HG02571 (cell line): ENCODE measurements around the gene PRAC2.

Experiments
- ATAC-seq: cut with Tn5 transposase; IDR thresholded peaks from one replicate; pipeline ENCODE4 v1.9.1; 2021; ENCODE audit warnings: mild to moderate bottlenecking, moderate library complexity; ENCODE audit not compliant: unreplicated experiment

PRAC2 gene

GRCh38 chr17:48720266-48721008 is 2.5 kb upstream of the PRAC2 start:
- ATAC-seq: no peak

- no peak for ATAC-seq
Observed at GRCh38 chr17:48721009-48721402, 2.0 kb upstream of the PRAC2 start.

GRCh38 chr17:48722201-48722907 is 631 bp upstream of the PRAC2 start, which contains the start of gene PRAC1:
Gene PRAC1, minus strand, starts transcription at chr17:48722518. Its CDS starts 126 bp downstream, at chr17:48722392.
- ATAC-seq: no peak

- no peak for ATAC-seq
Observed at GRCh38 chr17:48723423-48724250, 652 bp downstream of the PRAC2 start.

- ATAC-seq: no peak
Observed at GRCh38 chr17:48724251-48725003, 1.4 kb downstream of the PRAC2 start.

- no peak for ATAC-seq
Observed at GRCh38 chr17:48725004-48725287, 2.0 kb downstream of the PRAC2 start.

- no peak for ATAC-seq
Observed at GRCh38 chr17:48725288-48726064, 2.5 kb downstream of the PRAC2 start.

GRCh38 chr17:48726114-48726915 is 3.3 kb downstream of the PRAC2 start:
- ATAC-seq: no peak

- ATAC-seq: no peak
Observed at GRCh38 chr17:48726916-48727286, 3.9 kb downstream of the PRAC2 start.

GRCh38 chr17:48727415-48728175 is 4.6 kb downstream of the PRAC2 start:
- no peak for ATAC-seq

- no peak for ATAC-seq
Observed at GRCh38 chr17:48728232-48729231, 5.5 kb downstream of the PRAC2 start, which contains the start of gene HOXB13. Gene HOXB13, minus strand, starts transcription at chr17:48728750. Its CDS starts 157 bp downstream, at chr17:48728593.

- no peak for ATAC-seq
Observed at GRCh38 chr17:48729335-48730239, 6.6 kb downstream of the PRAC2 start.

- ATAC-seq: no peak
Observed at GRCh38 chr17:48730240-48730550, 7.2 kb downstream of the PRAC2 start.

GRCh38 chr17:48731355-48731754 is 8.4 kb downstream of the PRAC2 start:
- ATAC-seq: no peak

- no peak for ATAC-seq
Observed at GRCh38 chr17:48732688-48733629, 10.0 kb downstream of the PRAC2 start.
